GM18868 (cell line): ENCODE results near the gene MEOX1.
"Not testable (repeated sequence)": the region's sequence is repeated elsewhere in the genome, so short reads cannot be mapped to it uniquely, and the experiment has no call there.

Experiments used
- ATAC-seq: cut with Tn5 transposase; IDR thresholded peaks from one replicate; pipeline ENCODE4 v1.9.1; 2021; ENCODE audit warnings: mild to moderate bottlenecking, moderate library complexity; ENCODE audit not compliant: unreplicated experiment

MEOX1 gene

GRCh38 chr17:43619705-43620104, 42.0 kb downstream of the MEOX1 start:
- ATAC-seq = no peak

GRCh38 chr17:43618276-43618675, 43.4 kb downstream of the MEOX1 start:
- ATAC-seq = no peak

GRCh38 chr17:43616852-43617251, 44.9 kb downstream of the MEOX1 start:
- ATAC-seq = no peak

- ATAC-seq = no peak
Observed at GRCh38 chr17:43616421-43616820, 45.3 kb downstream of the MEOX1 start.

- no peak for ATAC-seq
Observed at GRCh38 chr17:43616029-43616351, 45.7 kb downstream of the MEOX1 start.

GRCh38 chr17:43615330-43616028, 46.2 kb downstream of the MEOX1 start:
- no peak for ATAC-seq

GRCh38 chr17:43614561-43614960, 47.2 kb downstream of the MEOX1 start:
- ATAC-seq = no peak

GRCh38 chr17:43613917-43614316, 47.8 kb downstream of the MEOX1 start:
- no peak for ATAC-seq

- ATAC-seq = no peak
Observed at GRCh38 chr17:43612515-43612914, 49.2 kb downstream of the MEOX1 start.

GRCh38 chr17:43611230-43611969, 50.3 kb downstream of the MEOX1 start:
- no peak for ATAC-seq

- no peak for ATAC-seq
Observed at GRCh38 chr17:43609613-43610385, 51.9 kb downstream of the MEOX1 start.

- no peak for ATAC-seq
Observed at GRCh38 chr17:43608313-43608712, 53.4 kb downstream of the MEOX1 start.

- no peak for ATAC-seq
Observed at GRCh38 chr17:43604549-43604948, 57.2 kb downstream of the MEOX1 start.

GRCh38 chr17:43603321-43603720, 58.4 kb downstream of the MEOX1 start:
- ATAC-seq = no peak

- not testable (repeated sequence) for ATAC-seq
Observed at GRCh38 chr17:43602556-43602955, 59.2 kb downstream of the MEOX1 start.

GRCh38 chr17:43601280-43602039, 60.3 kb downstream of the MEOX1 start:
- ATAC-seq = no peak

GRCh38 chr17:43599835-43600234, 61.9 kb downstream of the MEOX1 start:
- no peak for ATAC-seq

- no peak for ATAC-seq
Observed at GRCh38 chr17:43599046-43599395, 62.7 kb downstream of the MEOX1 start.

GRCh38 chr17:43598357-43599045, 63.2 kb downstream of the MEOX1 start:
- ATAC-seq = no peak

GRCh38 chr17:43597624-43598356, 63.9 kb downstream of the MEOX1 start:
- no peak for ATAC-seq
